Measurements from ENCODE around the gene NRG3. TPM values are rescaled to one million over a fixed set of nuclear protein-coding genes. Genes with fewer than 3 reads are reported as not detected.

Gene NRG3
- total RNA-seq, 2 experiments from 2014 or later: not detected

DNA sequence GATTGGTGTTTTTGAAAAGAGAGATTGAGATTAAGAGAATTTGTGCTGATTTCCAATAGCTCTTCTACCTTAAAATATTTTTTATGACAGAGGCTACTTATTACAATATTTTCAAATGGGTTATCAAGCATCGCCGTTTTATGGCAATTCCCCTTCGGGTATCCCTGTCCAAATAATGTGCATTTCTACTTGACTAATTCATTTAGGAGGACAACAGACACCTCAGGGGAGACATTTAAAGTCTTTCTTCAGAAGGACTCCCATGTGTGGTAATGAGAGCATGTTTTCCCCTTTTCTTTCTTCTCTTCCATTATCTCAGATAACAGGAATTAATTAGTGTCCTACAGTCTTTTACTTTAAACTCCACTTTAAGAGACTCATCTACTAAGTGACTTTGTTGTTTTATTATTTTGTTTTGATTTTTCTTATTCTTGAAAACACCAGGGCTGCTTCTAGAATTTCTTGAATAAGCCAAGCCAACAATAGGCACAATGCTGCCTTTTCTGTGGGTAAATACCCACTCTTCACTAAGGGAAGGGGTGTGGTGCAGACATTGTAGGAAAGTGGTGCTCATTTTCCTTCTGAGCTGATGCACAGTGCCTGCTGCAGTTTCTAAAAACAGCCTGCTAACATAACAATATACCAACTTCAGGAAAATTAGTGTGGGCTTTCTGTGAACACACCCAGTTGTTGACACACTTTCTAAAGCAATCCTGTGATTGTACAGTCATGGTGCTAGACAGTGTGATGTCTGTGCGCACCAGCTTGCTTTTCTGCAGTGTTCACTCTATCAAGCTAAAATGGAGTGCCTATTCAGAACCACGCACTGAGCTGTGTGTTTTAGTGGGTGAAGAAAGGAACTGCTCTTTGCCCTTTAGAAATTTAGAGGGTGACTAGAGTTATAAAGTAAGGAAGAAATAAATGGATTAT lies 597.7 kb downstream of the NRG3 start:
- Mint-ChIP-seq H3K9me3 (ENCODE audit: low read depth) (peaks cover 7% of the 10 kb centered on the region), H3K4me1 (no peaks in the 10 kb centered on the region), H3K36me3 (ENCODE audit: low read depth) (no peaks in the 10 kb centered on the region), H3K27me3 (no peaks in the 10 kb centered on the region), H3K4me3 (no peak overlapping the region), H3K27ac (no peak overlapping the region)
- POLR2A ChIA-PET: no interaction called here
- ATAC-seq: no peak
- intact Hi-C loops (cut with DNase I, micrococcal nuclease): no loop called here
- CTCF ChIA-PET: no interaction called here
- no peak for DNase-seq

DNA sequence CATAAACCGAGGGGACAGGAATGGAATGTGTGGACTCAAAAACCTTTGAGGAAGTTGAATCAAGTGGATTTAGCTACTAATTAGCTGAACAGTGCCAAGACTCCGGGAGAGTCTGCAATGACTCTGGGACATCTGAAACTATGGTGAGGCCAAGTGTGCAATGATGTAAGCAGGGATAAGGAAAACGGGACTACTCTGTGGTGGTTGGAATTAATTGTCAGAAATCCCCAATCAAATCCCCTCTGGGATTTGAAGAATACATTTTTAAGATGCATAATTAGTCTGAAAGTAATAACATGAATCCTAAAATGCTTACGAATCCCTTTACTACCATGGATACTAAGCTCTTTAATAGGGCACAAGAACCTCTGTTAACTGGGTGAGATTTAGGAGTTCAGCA lies 602.8 kb downstream of the NRG3 start:
- Mint-ChIP-seq H3K4me3 (no peak overlapping the region), H3K4me1 (no peaks in the 10 kb centered on the region), H3K9me3 (ENCODE audit: low read depth) (peaks cover 8% of the 10 kb centered on the region), H3K27ac (no peak overlapping the region), H3K36me3 (ENCODE audit: low read depth) (no peaks in the 10 kb centered on the region), H3K27me3 (no peaks in the 10 kb centered on the region)
- no peak for ATAC-seq
- no peak for DNase-seq
- POLR2A ChIA-PET: no interaction called here
- intact Hi-C loops (cut with DNase I, micrococcal nuclease): no loop called here
- CTCF ChIA-PET: no interaction called here

DNA sequence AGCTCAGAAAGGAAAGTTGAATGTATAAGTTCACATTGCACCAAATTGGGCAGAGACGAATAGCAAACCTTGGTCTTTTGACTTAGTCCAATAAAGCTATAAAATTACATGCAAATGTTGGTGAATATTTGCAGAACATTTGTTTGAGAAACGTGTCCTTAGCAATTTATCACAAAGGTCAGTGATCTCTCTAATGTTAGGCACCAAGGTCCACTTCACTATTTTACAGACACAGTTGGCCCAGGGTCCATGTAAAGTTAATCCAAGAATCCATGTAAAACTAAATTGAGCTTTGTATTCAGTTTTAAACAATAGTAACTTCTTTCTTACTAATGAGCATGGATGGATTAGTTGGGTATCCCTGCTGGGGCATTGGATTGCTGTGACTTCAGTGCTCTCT lies 617.7 kb downstream of the NRG3 start:
- Mint-ChIP-seq H3K9me3 (ENCODE audit: low read depth) (peaks cover 16% of the 10 kb centered on the region), H3K27me3 (no peaks in the 10 kb centered on the region), H3K36me3 (ENCODE audit: low read depth) (no peaks in the 10 kb centered on the region), H3K27ac (no peak overlapping the region), H3K4me1 (no peaks in the 10 kb centered on the region), H3K4me3 (no peak overlapping the region)
- intact Hi-C loops (cut with DNase I, micrococcal nuclease): no loop called here
- ChIA-PET CTCF (no interaction called here), POLR2A (no interaction called here)
- DNase-seq (no peak), ATAC-seq (no peak)

DNA sequence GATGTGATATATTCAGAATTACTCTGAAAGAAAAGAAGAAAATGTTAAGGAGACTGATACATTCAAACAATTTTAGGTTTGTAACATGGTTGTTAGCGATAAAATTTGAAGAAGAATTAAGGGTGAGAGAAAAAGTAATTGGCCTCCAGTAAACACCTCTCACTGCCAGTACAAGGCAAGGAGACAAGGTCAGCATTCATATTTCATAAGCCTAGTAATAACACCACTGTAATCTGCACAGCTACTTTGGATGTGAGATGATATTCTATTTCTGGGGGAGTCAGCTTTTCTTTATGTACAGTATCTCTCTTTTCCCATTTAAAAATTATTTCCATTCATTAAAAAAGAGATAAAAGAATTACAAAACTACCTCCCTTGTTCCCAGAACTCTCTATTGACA lies 621.1 kb downstream of the NRG3 start:
- H3K4me3 Mint-ChIP-seq: no peak overlapping the region
- POLR2A ChIA-PET: no interaction called here
- no peak overlapping the region for H3K27ac Mint-ChIP-seq
- DNase-seq (no peak), ATAC-seq (no peak)
- intact Hi-C loops (cut with DNase I, micrococcal nuclease): no loop called here
- H3K9me3 Mint-ChIP-seq (ENCODE audit: low read depth): peaks cover 9% of the 10 kb centered on the region
- no peaks in the 10 kb centered on the region for H3K36me3 Mint-ChIP-seq (ENCODE audit: low read depth)
- CTCF ChIA-PET: no interaction called here
- H3K27me3 Mint-ChIP-seq: no peaks in the 10 kb centered on the region
- H3K4me1 Mint-ChIP-seq: no peaks in the 10 kb centered on the region

DNA sequence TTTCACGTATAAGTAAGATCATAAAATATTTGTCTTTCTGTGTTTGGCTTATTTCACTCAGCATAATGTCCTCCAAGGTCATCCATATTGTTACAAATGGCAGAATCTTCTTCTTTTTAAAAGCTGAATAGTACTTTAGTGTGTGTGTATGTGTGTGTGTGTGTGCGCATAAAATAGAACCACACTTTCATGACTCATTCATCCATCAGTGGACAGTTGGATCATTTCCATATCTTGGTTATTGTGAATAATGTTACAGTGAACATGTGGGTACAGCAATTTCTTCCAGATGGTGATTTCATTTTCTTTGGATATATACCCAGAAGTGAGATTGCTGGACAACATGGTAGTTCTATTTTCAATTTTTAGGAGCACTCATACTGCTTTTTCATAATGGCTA lies 622.4 kb downstream of the NRG3 start:
- Mint-ChIP-seq H3K4me1 (no peaks in the 10 kb centered on the region), H3K4me3 (no peak overlapping the region), H3K27ac (no peak overlapping the region), H3K36me3 (ENCODE audit: low read depth) (no peaks in the 10 kb centered on the region), H3K9me3 (ENCODE audit: low read depth) (peaks cover 6% of the 10 kb centered on the region), H3K27me3 (no peaks in the 10 kb centered on the region)
- DNase-seq (no peak), ATAC-seq (no peak)
- CTCF ChIA-PET: no interaction called here
- intact Hi-C loops (cut with DNase I, micrococcal nuclease): no loop called here
- POLR2A ChIA-PET: no interaction called here

DNA sequence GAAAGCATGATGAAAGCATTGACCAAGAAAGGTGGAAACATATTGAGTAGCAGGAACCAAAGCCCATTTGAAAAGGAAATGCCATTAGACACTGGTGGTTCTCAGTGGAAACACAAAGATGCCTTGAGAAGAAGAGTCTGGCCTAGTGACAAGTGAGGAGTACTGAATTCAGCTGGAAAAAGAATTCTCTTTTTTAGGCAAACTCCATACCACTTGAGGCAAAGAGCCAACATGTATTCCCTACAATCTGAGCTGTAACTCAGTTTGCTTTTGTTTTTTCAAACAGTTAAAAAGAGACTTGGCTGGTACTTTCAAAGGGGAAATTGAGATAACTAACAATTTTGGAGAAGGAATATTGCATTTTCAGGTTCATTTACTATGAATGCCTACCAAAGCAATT lies 624.0 kb downstream of the NRG3 start:
- ATAC-seq (no peak), DNase-seq (no peak)
- Mint-ChIP-seq H3K27me3 (no peaks in the 10 kb centered on the region), H3K9me3 (ENCODE audit: low read depth) (peaks cover 4% of the 10 kb centered on the region), H3K27ac (no peak overlapping the region), H3K4me1 (no peaks in the 10 kb centered on the region), H3K36me3 (ENCODE audit: low read depth) (no peaks in the 10 kb centered on the region), H3K4me3 (no peak overlapping the region)
- CTCF ChIA-PET: no interaction called here
- POLR2A ChIA-PET: no interaction called here
- intact Hi-C loops (cut with DNase I, micrococcal nuclease): no loop called here

DNA sequence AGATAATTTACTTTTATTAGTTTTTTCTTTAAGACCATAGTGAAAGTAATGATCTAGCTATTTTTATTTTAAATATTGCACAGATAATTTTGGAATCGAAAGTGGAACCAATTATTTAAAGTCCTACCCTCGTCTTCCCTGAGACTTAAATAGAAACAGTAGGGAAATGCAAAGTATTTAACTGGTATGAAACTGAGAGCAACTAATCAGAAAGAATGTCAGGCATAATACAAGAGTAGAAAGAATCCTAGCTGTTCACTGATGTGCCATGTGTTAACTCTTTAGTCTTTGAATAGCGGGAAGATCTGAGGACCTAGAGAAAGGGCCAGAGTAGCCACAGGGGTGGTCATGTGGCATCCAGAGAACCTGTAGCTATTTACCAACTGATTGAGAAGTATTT lies 630.0 kb downstream of the NRG3 start:
- H3K4me1 Mint-ChIP-seq: no peaks in the 10 kb centered on the region
- intact Hi-C loops (cut with DNase I, micrococcal nuclease): no loop called here
- no peak for ATAC-seq
- H3K9me3 Mint-ChIP-seq (ENCODE audit: low read depth): peaks cover 7% of the 10 kb centered on the region
- no peaks in the 10 kb centered on the region for H3K36me3 Mint-ChIP-seq (ENCODE audit: low read depth)
- ChIA-PET CTCF (no interaction called here), POLR2A (no interaction called here)
- H3K27ac Mint-ChIP-seq: no peak overlapping the region
- no peaks in the 10 kb centered on the region for H3K27me3 Mint-ChIP-seq
- DNase-seq: no peak
- H3K4me3 Mint-ChIP-seq: no peak overlapping the region

DNA sequence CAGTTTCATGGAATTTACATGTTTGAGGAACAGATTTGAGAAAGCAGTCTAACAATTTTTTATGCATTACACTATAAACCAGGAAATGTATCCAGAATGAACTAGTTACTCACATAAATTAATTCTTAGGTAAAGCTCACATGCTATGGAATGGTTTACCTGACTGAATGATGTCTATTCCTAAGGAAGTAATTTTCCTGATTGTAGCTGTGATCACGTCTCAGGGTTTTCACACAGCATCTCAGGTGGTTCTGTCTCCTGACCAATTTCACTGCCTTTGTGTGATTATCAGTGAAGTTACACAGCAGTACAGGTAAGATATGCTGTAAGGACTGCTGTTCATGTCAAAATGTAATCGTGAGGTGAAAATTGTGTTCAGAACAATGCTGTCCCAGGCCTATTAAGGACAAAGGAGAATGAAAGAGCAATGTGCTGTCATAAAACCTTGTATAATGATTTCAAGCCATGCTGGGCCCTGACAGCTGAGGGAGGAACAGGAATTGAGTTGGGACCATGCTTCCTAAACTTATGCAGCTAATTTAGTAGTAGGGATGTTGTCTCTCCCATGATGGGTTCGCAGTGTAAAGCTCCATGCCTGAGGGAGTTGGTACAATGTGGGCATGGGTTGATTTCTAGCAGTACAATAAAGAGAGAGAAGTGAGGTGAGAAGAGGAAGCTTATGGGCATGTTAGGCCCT lies 631.8 kb downstream of the NRG3 start:
- no peak for DNase-seq
- Mint-ChIP-seq H3K27ac (no peak overlapping the region), H3K36me3 (ENCODE audit: low read depth) (no peaks in the 10 kb centered on the region), H3K4me1 (no peaks in the 10 kb centered on the region), H3K4me3 (no peak overlapping the region), H3K27me3 (no peaks in the 10 kb centered on the region), H3K9me3 (ENCODE audit: low read depth) (peaks cover 7% of the 10 kb centered on the region)
- intact Hi-C loops (cut with DNase I, micrococcal nuclease): no loop called here
- CTCF ChIA-PET: no interaction called here
- POLR2A ChIA-PET: interaction anchor here (0.6 kb wide), 1 partner anchor 13 kb away, joined by 3 read pairs; no protein-coding TSS in a partner anchor
- no peak for ATAC-seq

DNA sequence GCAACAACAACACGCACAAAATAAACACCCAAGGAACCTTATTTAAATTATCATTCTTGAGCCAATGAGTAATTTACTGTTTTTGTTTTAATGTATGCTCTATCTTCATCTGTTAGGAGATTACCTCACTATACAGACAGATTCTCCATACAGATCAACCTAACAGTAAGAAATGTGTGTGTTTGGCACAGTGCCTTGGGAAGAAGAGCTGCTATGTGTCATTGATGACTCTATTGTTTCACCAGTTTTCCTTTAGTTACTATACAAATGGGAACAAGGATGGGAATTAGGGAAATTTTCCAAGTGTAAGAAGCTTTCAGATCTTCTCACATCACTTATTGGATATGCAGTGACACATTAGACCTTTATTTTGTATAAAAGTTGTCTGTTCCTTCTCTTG lies 640.3 kb downstream of the NRG3 start:
- Mint-ChIP-seq H3K27ac (no peak overlapping the region), H3K4me3 (no peak overlapping the region), H3K36me3 (ENCODE audit: low read depth) (no peaks in the 10 kb centered on the region), H3K9me3 (ENCODE audit: low read depth) (peaks cover 9% of the 10 kb centered on the region), H3K27me3 (no peaks in the 10 kb centered on the region), H3K4me1 (no peaks in the 10 kb centered on the region)
- ChIA-PET CTCF (no interaction called here), POLR2A (no interaction called here)
- ATAC-seq: no peak
- intact Hi-C loops (cut with DNase I, micrococcal nuclease): no loop called here
- no peak for DNase-seq

DNA sequence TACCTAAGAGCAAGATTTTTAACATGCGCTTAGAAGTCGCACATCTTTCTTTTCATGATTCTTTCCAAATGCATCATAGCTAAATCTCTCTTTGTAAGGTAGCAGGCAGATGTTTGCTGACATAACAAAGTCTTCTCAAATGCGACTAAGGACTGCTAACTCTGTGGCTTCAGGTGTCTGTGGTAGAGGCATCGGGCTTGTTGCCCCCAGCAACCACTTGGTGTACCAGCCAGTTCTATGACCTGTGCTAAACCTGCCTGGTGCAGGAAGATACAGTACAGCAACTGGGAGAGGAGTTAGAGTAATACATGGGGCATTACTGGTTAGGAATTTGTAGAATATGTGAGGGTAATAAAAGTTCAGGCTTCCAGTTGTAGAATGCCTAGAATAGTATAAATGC lies 654.1 kb downstream of the NRG3 start:
- ATAC-seq: no peak
- H3K4me1 Mint-ChIP-seq: no peaks in the 10 kb centered on the region
- POLR2A ChIA-PET: no interaction called here
- H3K27me3 Mint-ChIP-seq: no peaks in the 10 kb centered on the region
- H3K27ac Mint-ChIP-seq: no peak overlapping the region
- CTCF ChIA-PET: no interaction called here
- no peak for DNase-seq
- intact Hi-C loops (cut with DNase I, micrococcal nuclease): no loop called here
- H3K36me3 Mint-ChIP-seq (ENCODE audit: low read depth): no peaks in the 10 kb centered on the region
- H3K9me3 Mint-ChIP-seq (ENCODE audit: low read depth): no peaks in the 10 kb centered on the region
- H3K4me3 Mint-ChIP-seq: no peak overlapping the region

DNA sequence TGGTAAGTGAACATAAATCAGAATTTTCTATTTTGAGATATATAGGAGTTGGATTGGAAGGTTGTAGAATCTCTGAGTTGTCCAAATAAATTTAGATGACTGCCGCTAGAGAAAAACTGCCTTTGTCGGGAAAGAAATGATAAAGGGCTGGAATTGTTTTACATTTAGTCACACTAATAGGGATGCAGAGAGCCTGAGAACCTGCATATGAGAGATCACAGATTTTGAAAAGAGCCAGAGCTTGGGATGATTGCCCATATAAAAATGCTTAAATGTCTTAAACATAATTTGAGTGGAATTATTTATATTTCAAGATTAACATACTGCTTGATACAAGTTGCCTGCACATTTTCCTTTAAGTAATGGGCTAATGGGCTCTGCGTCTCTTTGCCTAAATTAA lies 660.5 kb downstream of the NRG3 start:
- ChIA-PET CTCF (interaction anchor here (0.6 kb wide), 1 partner anchor 45 kb away, joined by 3 read pairs; no protein-coding TSS in a partner anchor), POLR2A (no interaction called here)
- intact Hi-C loops (cut with DNase I, micrococcal nuclease): no loop called here
- Mint-ChIP-seq H3K27ac (no peak overlapping the region), H3K9me3 (ENCODE audit: low read depth) (peaks cover 7% of the 10 kb centered on the region), H3K36me3 (ENCODE audit: low read depth) (no peaks in the 10 kb centered on the region), H3K4me1 (no peaks in the 10 kb centered on the region), H3K4me3 (no peak overlapping the region), H3K27me3 (no peaks in the 10 kb centered on the region)
- ATAC-seq: no peak
- no peak for DNase-seq

DNA sequence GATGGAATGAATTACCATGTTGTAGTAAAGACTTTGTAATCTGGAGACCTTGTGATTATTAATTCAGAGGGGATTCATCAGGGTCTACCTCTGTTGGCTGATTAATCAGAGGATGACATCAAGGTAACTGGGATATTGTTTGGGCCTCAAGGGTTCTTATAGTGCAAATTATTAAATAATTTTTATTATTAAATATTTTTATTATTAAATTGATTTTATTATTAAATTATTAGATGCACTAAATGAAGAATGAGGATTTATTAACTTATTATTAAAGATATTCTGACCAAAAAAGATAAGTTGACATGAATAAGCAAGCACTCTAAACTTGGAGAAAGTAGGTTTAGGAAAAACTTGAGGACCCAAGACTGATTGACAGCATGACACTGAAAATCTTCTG lies 661.7 kb downstream of the NRG3 start:
- POLR2A ChIA-PET: no interaction called here
- Mint-ChIP-seq H3K36me3 (ENCODE audit: low read depth) (no peaks in the 10 kb centered on the region), H3K4me1 (no peaks in the 10 kb centered on the region), H3K27ac (no peak overlapping the region), H3K9me3 (ENCODE audit: low read depth) (peaks cover 7% of the 10 kb centered on the region), H3K4me3 (no peak overlapping the region), H3K27me3 (no peaks in the 10 kb centered on the region)
- ATAC-seq: no peak
- CTCF ChIA-PET: no interaction called here
- intact Hi-C loops (cut with DNase I, micrococcal nuclease): no loop called here
- DNase-seq: no peak

All from activated CD4-positive, alpha-beta T cell treated with anti-CD3 and anti-CD28 coated beads for 36 hours (primary cell).